ENCODE measurements around the gene SUN5.

DNA sequence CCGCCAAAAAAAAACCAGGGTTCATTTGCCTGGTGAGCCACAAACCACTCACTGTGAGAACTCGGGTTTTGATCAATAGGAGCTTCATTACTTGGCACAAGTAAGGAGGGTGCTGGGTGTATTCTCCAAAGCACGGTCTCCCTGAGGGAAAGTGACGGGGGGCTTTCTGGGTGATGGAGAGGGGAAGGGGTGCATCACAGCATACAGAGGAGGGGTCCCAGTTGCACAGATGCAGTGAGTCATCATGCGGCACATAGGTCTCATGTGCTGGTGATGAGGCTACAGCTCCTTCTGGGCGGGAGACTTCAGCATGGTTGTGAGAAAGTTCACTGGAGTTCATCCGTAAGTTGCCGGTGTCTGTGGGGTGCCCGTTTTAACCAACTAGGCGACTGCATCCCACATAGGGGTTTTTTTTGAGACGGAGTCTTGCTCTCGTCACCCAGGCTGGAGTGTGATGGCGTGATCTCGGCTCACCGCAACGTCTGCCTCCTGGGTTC lies 36.2 kb downstream of the SUN5 start:
- TF ChIP-seq POLR2A (IDR thresholded peaks at IDR 0.05) = no peak
- TF ChIP-seq, protein P1, sequence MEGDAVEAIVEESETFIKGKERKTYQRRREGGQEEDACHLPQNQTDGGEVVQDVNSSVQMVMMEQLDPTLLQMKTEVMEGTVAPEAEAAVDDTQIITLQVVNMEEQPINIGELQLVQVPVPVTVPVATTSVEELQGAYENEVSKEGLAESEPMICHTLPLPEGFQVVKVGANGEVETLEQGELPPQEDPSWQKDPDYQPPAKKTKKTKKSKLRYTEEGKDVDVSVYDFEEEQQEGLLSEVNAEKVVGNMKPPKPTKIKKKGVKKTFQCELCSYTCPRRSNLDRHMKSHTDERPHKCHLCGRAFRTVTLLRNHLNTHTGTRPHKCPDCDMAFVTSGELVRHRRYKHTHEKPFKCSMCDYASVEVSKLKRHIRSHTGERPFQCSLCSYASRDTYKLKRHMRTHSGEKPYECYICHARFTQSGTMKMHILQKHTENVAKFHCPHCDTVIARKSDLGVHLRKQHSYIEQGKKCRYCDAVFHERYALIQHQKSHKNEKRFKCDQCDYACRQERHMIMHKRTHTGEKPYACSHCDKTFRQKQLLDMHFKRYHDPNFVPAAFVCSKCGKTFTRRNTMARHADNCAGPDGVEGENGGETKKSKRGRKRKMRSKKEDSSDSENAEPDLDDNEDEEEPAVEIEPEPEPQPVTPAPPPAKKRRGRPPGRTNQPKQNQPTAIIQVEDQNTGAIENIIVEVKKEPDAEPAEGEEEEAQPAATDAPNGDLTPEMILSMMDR (IDR thresholded peaks at IDR 0.05) = no peak
